Activated naive CD8-positive, alpha-beta T cell treated with anti-CD3 and anti-CD28 coated beads, Interleukin-2, amount 50 U/mL, for 16 hours (primary cell): Measurements from ENCODE around the gene GRIP1.

Experiments
- DNase-seq: peaks from one replicate; pipeline ENCODE4 v3.0.0-alpha.2; 2020; ENCODE audit warnings: low read depth, low spot score

The GRIP1 gene

DNA sequence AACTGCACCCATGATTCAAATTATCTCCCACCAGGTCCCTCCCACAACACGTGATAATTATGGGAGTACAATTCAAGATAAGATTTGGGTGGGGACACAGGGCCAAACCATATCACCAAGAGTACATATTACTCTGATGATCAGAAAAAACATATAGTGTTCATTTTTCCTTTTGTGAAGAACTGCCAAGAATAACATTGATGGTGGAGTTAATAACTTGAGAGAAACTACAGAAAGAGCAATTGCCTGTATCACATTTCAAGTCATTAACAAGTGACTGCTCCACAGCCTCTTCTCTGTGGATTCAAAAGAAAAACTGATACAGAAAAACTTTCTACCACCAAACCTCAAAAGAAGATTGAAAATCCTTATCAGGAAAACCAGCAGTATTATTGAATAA, 34.7 kb downstream of the GRIP1 start:
- no peak for DNase-seq

DNA sequence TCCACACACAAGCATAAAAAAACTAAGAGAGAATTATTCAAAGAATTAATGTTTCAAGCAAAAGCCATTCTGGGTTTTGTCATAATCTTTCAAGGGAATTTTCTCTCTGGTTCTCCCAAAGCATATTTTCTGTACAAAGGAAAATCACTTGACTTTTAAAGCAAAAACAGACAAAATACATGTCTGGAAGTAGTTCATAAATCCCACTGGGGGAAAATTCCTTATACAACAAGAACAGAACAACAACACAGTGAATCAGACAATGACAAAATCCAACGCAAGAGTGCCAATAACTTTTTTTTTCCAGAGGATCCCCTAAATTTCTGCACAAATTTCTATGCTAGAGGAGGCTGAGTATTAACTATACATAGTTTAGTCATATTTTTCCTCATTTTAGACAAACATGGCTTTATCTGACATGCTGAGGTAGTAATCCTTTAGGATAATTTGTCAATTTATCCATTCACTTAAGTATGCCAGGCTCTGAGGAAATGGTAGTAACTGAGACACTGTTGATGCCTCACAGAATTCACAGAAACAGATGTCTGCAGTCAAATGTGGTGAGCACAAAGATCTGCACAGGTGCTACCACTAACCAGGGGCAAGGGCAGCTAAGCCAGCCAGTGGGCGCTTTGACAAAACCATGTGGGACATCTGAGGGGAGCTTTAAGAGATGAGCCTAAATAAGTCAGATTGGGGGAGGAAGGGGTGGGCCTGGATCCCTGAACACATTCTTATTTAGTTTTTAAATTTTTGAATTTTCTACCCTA, 38.0 kb downstream of the GRIP1 start:
- no peak for DNase-seq

DNA sequence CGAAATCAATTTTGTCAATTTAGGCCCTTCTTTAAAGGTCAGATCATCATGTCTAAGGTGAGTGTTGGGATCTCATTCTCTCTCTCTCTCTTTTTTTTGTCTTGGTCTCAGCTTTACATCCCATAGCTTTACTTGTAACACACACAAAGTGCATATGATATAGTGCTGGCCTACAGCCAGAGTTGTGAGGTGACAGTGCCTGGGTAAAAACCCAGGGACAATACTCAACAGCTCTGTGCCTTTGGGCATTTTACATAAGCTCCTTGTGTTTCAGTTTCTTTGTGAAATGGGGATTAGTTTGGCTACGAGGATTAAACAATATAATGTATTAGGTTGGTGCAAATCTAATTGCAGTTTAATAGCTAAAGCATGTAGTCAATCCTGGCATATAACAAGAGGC, 40.2 kb downstream of the GRIP1 start:
- DNase-seq, result no peak

- no peak for DNase-seq
Observed at GRCh38 chr12:66637699-66638301, 41.1 kb downstream of the GRIP1 start.

DNA sequence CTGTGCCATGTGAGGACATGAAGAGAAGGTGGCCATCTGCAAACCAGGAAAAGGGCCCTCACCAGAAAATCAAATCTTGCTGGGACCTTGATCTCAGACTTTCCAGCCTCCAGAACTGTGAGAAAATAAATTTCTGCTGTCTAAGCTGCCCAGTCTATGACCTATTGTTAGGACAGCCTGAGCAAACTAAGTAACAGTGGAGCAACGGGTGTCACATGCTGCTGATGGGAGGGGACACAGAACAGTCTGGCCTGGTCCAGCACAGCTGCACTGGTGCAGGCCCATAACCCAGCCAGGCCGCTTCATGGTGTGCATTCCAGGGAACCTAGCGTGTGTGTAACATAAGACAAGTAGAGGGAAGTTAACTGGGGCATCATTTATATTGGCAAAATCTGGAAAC, 42.1 kb downstream of the GRIP1 start:
- no peak for DNase-seq

DNA sequence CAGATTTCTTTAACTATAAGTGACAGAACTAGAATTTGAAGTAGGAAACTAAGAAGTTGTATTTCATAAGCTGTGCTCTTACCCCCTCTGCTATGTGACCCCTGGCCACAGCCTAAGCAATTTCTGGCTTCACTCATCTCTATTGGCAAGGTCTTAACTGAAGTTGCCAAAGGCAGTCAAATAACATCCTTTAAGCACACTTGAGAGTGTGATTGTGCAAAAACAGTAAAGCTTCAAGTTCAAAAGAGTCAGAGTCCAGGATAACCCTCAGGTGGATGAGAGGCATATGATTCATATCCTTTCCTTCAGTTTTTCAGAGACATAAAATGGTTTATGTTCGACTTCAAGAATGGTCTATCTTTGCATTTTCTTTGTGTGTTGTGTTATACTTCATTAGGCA, 45.2 kb downstream of the GRIP1 start:
- DNase-seq, result no peak

- DNase-seq, result no peak
Observed at GRCh38 chr12:66629138-66629870, 49.6 kb downstream of the GRIP1 start.

- no peak for DNase-seq
Observed at GRCh38 chr12:66627988-66628317, 50.9 kb downstream of the GRIP1 start.

GRCh38 chr12:66627270-66627987, 51.4 kb downstream of the GRIP1 start:
- no peak for DNase-seq

- DNase-seq, result no peak
Observed at GRCh38 chr12:66624806-66625205, 54.1 kb downstream of the GRIP1 start.

GRCh38 chr12:66623455-66623854, 55.4 kb downstream of the GRIP1 start:
- DNase-seq, result no peak

DNA sequence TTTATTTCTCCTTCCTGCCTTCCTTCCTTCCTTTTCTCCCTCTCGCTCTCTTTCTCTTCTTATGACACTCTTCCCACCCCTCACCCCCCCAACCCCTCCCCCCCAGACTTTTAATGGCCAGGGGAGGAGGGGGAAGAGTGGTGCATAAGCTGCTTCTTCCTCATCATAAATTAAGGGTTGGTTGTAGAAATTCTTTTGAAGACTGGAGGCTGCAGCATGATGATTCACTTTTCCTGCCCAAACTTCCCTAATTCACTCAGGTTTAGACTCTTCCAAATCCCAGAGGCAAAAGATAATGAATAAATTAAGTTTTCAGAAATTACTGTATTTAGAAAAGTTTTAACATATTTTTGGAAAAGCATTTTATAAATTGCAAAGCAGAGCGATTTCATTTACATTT, 58.2 kb downstream of the GRIP1 start:
- DNase-seq, result no peak

GRCh38 chr12:66620026-66620425, 58.9 kb downstream of the GRIP1 start:
- no peak for DNase-seq

GRCh38 chr12:66617991-66618390, 60.9 kb downstream of the GRIP1 start:
- no peak for DNase-seq

GRCh38 chr12:66612090-66612775, 66.6 kb downstream of the GRIP1 start:
- no peak for DNase-seq

DNA sequence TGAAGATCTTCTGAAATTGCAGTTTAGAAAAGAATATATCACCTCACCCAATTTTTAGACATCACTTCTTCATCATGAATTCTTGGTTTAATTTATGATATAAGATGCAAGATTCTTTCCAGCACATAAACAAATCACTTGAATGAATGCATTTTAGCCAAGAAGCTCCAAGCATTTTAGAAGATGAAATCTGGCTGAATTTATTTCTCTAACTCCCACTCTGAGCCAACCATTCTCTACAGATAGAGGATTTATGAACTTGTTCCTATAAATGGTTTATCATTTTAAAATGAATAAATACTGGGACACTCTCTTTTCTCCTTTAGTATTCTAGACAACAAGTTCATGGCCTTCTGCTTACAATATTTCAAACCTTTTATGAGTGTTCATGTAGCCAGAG, 71.7 kb downstream of the GRIP1 start:
- DNase-seq, result no peak

GRCh38 chr12:66605293-66605692, 73.6 kb downstream of the GRIP1 start:
- DNase-seq, result no peak

- DNase-seq, result no peak
Observed at GRCh38 chr12:66603981-66604479, 74.8 kb downstream of the GRIP1 start.

DNA sequence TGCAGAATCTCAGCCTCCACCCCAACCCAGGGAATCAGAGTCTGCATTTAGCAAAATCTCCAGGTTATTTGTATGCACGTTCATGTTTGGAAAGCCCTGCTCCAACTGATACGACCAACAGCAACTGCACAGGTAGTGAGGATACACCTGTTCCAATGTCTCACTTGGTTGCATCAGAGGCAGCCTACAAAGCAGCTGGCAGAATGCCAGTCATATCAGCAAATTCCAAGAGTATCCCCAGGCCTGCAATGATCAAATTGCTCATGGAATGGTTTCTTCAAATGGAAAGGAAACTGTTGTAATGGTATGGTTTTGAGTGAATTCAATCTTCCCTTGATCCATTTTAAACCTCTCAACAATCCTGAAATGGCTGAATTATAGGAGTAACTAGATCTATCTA, 75.4 kb downstream of the GRIP1 start:
- no peak for DNase-seq

DNA sequence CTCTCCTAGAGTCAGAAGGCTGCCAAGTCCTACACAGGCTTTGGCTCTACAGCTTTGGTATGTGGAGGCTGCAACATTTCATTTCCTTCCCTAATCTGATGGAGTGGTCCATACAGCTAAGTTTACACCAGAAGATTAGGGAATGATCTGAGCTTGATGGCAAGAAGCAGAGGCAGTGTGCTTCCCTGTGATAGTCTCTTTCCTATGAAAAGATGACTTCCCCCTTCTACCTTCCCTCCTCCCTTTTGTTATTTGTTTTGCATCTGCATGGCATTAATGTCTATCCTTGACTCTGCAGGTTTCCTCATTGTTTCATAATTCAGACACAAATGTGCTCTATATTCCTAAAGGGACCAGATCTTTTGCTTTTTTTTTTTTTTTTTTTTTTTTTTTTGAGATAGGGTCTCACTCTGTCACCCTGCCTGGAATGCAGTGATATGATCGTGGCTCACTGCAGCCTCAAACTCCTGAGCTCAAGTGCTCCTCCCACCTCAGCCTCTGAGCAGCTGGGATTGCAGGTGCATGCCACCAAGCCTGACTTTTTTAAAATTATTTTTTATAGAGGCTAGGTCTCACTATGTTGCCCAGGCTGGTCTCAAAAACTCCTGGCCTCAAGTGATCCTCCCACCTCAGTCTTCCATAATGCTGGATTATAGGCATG, 76.3 kb downstream of the GRIP1 start:
- DNase-seq, result no peak

- no peak for DNase-seq
Observed at GRCh38 chr12:66600903-66601302, 78.0 kb downstream of the GRIP1 start.
